ENCODE measurements around the gene TMEM72. TPM values are rescaled to one million over a fixed set of nuclear protein-coding genes. Genes with fewer than 3 reads are reported as not detected.

TMEM72 gene
- total RNA-seq, 1 donor from 2014 or later = not detected

DNA sequence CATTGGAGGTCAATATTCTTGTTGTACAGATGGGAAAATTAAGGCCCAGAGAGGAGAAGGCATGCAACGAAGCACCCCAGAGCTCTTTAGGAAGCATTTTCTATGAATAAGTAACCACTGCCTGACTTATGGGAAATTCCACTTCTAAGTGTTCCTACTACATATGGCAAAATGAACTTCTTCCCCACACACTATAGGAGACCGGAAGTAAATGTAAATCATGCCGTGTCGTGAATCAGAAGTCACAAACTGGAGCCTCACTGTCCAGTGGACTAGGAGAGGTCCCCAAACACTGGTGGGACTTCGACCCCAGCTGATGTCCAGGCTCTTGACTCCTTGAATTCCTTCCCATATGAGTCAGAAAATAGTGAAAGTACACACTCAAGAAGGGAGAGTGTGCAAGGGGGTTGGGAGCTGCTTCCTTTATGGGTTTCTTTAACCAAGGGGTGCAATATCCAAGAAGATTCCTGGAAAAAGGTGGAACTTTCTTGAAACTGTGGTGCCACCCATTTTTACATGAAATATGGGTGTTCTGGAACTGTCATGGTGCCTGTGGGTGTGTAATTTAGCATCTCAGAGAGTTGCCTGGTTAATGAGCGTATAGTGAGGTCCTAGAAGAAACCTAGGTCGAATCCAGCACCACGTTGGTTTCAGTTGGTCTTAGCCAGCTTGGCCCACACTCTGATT, 55.1 kb downstream of the TMEM72 start:
- intact Hi-C loops (cut with DNase I) = no loop called here
- no peaks in the 10 kb centered on the region for H3K27me3 ChIP-seq
- H3K4me1 ChIP-seq = peaks cover 29 to 51% of the 10 kb centered on the region in 2 donors
- DNase-seq (ENCODE audit: low spot score in 2 of 2) = peak in 1 of 2 donors; percentile 54
- TF ChIP-seq CTCF (IDR thresholded peaks at IDR 0.05) = no peak
- H3K4me3 ChIP-seq = no peak overlapping the region
- H3K9me3 ChIP-seq = no peaks in the 10 kb centered on the region
- H3K36me3 ChIP-seq = peaks cover 4 to 18% of the 10 kb centered on the region in 2 donors
- peak overlapping the region; percentile 38 to 82 for H3K27ac ChIP-seq

DNA sequence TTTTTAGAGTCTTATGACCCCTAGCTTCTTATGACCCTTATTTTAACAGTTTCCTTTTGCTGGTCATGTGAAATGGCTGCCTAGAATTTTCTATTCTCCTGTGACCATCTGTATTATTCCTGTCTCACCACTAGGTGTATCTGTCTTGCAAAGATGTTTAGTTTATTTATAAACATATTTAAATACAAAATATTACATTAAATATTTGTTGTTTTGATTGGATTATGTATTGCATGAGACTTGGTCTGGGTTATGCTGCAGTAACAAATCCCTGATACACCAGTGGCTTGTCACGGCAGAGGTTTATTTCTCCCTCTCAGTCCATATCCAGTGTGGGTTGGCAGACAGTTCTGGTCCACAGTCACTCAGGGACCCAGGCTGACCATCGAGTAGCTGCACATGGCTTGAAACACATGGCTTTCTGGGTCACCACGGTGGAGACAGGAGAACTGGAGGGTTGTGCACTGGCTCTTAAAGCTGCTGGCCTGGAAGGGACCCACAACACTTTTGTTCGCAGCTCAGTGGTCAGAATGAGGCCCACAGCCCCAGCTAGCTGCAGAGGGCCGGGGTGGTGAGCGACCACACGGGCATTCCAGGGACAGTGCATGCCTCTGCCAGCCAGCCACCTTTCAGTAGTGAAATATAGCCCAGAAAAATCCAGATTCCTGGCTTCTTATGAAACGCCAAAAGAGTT, 55.8 kb downstream of the TMEM72 start:
- peak in 1 of 3 experiments; percentile 12 for TF ChIP-seq CTCF (IDR thresholded peaks at IDR 0.05)
- Histone ChIP-seq H3K27me3 (no peaks in the 10 kb centered on the region), H3K9me3 (no peaks in the 10 kb centered on the region), H3K27ac (peak overlapping the region; percentile 38 to 44), H3K36me3 (peaks cover 10 to 25% of the 10 kb centered on the region in 2 donors), H3K4me3 (no peak overlapping the region), H3K4me1 (peaks cover 29 to 49% of the 10 kb centered on the region in 2 donors)
- peak in 1 of 2 donors; percentile 56 for DNase-seq (ENCODE audit: low spot score in 2 of 2)
- intact Hi-C loops (cut with DNase I) = no loop called here

DNA sequence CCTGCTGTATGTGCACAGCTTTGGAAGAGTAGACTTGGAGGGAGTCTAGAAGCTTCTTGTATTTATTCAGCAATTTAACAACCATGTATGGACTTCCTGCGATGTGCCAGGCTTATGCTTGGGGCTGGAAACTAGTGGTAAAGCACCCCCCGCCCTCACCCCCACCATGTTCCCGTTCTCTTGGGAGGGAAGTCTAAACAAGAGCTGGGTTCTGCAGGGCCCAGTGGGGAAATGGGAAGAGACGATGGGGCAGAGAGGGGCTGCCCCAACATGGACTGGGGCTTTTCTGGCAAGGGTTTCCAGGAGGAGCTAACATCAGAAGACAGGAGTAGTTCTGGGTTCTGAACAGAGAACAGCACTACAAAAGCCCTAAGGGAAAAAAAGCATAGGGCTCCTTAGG, 56.5 kb downstream of the TMEM72 start:
- intact Hi-C loops (cut with DNase I) = no loop called here
- Histone ChIP-seq H3K27ac (peak overlapping the region; percentile 36 to 44), H3K4me1 (peaks cover 29 to 47% of the 10 kb centered on the region in 2 donors), H3K4me3 (no peak overlapping the region), H3K9me3 (no peaks in the 10 kb centered on the region), H3K36me3 (peaks cover 10 to 32% of the 10 kb centered on the region in 2 donors), H3K27me3 (no peaks in the 10 kb centered on the region)
- TF ChIP-seq CTCF (IDR thresholded peaks at IDR 0.05) = no peak
- DNase-seq (ENCODE audit: low spot score in 2 of 2) = peak in 1 of 2 donors; percentile 67

- Histone ChIP-seq H3K4me1 (peaks cover 29 to 47% of the 10 kb centered on the region in 2 donors), H3K27ac (peak overlapping the region; percentile 36 to 44), H3K36me3 (peaks cover 10 to 32% of the 10 kb centered on the region in 2 donors), H3K27me3 (no peaks in the 10 kb centered on the region), H3K9me3 (no peaks in the 10 kb centered on the region), H3K4me3 (no peak overlapping the region)
- intact Hi-C loops (cut with DNase I) = no loop called here
- DNase-seq (ENCODE audit: low spot score in 2 of 2) = peak; percentile 65 to 87
- TF ChIP-seq CTCF (IDR thresholded peaks at IDR 0.05) = no peak
Observed at GRCh38 chr10:44968091-44968490, 57.0 kb downstream of the TMEM72 start.

DNA sequence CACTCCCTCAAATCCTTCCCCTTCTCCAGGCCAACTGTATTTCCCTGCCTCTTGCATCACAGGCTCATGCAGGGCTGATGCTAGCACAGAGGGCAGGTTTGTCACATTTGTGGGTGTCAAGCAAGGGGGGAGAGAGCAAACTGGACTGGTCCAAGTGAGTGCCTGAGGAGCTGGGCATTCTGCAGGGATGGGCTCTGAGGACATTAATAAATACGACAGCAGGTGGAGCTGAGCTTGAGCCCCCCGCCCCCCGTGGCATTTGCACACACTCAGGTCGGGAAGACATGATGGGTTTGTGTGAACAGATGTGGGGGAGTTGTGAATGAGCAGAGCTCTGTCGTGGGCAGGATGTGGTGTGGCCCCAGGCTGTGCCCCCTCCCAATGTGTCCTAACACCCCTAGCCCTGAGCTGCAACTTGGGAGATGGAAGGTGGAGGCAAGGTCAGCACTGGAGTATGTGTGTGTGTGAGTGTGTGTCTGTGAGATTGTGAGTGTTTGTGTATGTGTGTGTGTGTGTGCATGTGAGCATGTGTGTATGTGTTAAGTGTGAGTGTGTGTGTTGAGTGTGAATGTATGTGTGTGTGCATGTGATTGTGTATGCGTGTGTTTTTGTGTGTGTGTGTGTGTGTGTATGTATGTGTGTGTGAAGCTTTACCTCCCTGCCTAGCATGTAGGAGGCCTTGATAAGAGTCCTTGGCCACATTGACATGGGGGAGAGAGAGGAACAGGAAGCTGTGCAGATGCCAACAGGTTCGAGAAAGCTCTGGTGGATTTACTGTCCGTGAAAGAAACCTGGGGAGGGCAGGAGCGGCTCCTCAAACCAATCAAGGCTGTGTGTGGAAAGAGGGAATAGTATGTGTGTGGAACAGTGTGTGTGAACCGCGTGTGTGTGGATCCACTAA, 57.6 kb downstream of the TMEM72 start:
- no peaks in the 10 kb centered on the region for H3K27me3 ChIP-seq
- no peaks in the 10 kb centered on the region for H3K9me3 ChIP-seq
- no peak overlapping the region for H3K4me3 ChIP-seq
- peaks cover 23 to 40% of the 10 kb centered on the region in 2 donors for H3K4me1 ChIP-seq
- no peak for TF ChIP-seq CTCF (IDR thresholded peaks at IDR 0.05)
- H3K36me3 ChIP-seq = peaks cover 10 to 32% of the 10 kb centered on the region in 2 donors
- intact Hi-C loops (cut with DNase I) = no loop called here
- DNase-seq (ENCODE audit: low spot score in 2 of 2) = peak in 1 of 2 donors; percentile 63
- peak overlapping the region; percentile 36 to 44 for H3K27ac ChIP-seq
